GM18519 (cell line): Measurements from ENCODE around the gene DRC7.

Experiments
- ATAC-seq: cut with Tn5 transposase; IDR thresholded peaks from one replicate; pipeline ENCODE4 v1.9.1; 2021; ENCODE audit warnings: mild to moderate bottlenecking, moderate library complexity; ENCODE audit not compliant: unreplicated experiment, low FRiP score

Gene DRC7

GRCh38 chr16:57747091-57747490 lies 52.5 kb downstream of the DRC7 start:
- no peak for ATAC-seq

GRCh38 chr16:57747496-57747895 lies 52.9 kb downstream of the DRC7 start:
- ATAC-seq = no peak

- ATAC-seq = no peak
These were observed 53.4 kb downstream of the DRC7 start for GRCh38 chr16:57747996-57748395.

- ATAC-seq = no peak
These were observed 54.0 kb downstream of the DRC7 start for GRCh38 chr16:57748596-57748995.

GRCh38 chr16:57749101-57749692 lies 54.6 kb downstream of the DRC7 start:
- ATAC-seq = no peak

- ATAC-seq = no peak
These were observed 55.3 kb downstream of the DRC7 start for GRCh38 chr16:57749856-57750452.

GRCh38 chr16:57750796-57751538 lies 56.4 kb downstream of the DRC7 start:
- ATAC-seq = no peak

GRCh38 chr16:57751539-57752202 lies 57.1 kb downstream of the DRC7 start:
- ATAC-seq = no peak

- ATAC-seq = no peak
These were observed 57.6 kb downstream of the DRC7 start for GRCh38 chr16:57752203-57752580.

GRCh38 chr16:57752581-57753447 lies 58.2 kb downstream of the DRC7 start:
- ATAC-seq = no peak

GRCh38 chr16:57753448-57754353 lies 59.1 kb downstream of the DRC7 start:
- no peak for ATAC-seq

GRCh38 chr16:57754354-57755060 lies 59.9 kb downstream of the DRC7 start:
- no peak for ATAC-seq

GRCh38 chr16:57755061-57755684 lies 60.6 kb downstream of the DRC7 start:
- ATAC-seq = no peak

GRCh38 chr16:57755726-57756423 lies 61.3 kb downstream of the DRC7 start:
- ATAC-seq = no peak

- no peak for ATAC-seq
These were observed 62.1 kb downstream of the DRC7 start for GRCh38 chr16:57756424-57757325.

- ATAC-seq = peak; percentile 71
These were observed 62.8 kb downstream of the DRC7 start for GRCh38 chr16:57757326-57757786.

GRCh38 chr16:57757883-57758282 lies 63.3 kb downstream of the DRC7 start:
- ATAC-seq = no peak
